Measurements from ENCODE around the gene FOSL1.

DNA sequence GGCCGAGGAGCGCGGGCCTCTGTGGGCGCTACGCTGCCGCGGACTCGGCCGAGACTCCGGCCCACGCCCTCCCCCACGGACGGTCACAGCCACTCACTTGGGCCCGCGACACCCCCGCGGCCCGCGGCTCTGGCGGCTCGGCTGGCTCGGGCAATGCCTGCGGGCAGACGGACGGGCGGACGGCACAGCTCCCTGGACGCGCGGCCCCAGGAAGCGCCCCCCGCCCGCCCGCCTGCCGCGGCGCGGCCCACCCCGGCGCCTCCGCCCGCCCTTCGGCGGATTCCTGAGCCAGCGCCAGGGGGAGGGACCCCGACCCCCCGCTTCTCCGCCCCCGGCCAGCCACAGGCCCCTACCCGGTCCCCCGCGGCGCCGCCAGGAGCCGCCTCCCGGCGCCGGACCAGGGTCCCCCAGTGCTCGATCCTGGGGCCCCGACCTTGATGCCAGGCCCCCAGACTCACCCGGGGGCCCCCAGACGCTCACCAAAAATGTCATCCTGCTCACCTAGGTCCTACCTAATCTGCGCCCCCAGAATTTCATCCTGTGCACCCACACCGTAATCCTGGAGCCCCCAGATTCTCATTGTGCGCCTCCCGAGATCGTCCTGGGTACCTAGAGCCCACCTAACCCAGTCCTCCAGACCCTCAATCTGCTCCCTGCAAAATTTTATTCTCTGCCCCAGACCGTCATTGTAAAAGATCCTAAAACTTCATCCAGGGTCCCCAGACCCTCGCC lies 27.4 kb downstream of the FOSL1 start, which contains the start of gene EFEMP2:
- TF ChIP-seq POLR2A (IDR thresholded peaks at IDR 0.05; ENCODE audit: low read depth, low read length) (no peak), TAF1 (IDR thresholded peaks at IDR 0.05; ENCODE audit: borderline replicate concordance, low read depth, low read length) (no peak)

All from GM12892 (cell line).